NCI-H2227 treated with DMSO at 0.1 percent for 48 hours (cell line): Measurements from ENCODE around the gene MINDY1.

Experiments used
- DNase-seq: peaks from one replicate; lab custom pipeline; 2025; lab: John Stamatoyannopoulos, UW

The MINDY1 gene

DNA sequence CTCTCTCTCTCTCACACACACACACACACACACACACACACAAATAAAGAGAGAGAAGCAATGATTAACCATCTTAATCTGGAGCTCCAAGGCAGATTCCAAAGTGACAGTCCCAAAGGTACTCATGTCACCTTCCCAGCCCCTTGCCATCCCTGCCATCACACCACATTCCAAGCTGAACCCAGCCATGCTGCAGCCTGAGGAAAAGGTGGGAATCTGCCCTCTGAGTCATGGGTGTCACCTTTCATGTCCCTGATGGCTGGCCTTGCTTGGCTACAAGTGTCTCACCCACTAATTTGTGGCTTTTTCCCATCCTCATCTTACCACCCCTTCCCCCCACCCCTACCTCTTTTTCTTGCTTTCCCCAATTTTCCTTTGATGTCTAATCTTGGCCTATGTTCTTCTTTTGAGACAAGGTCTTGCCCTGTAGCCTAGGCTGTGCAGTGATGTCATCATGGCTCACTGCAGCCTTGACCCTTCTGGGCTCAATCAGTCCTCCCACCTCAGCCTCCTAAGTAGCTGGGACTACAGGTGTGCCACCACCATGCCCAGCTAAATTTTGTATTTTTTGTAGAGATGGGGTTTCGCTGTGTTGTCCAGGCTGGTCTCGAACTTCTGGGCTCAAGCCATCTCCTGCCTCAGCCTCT, 21.4 kb downstream of the MINDY1 start:
- no peak for DNase-seq

DNA sequence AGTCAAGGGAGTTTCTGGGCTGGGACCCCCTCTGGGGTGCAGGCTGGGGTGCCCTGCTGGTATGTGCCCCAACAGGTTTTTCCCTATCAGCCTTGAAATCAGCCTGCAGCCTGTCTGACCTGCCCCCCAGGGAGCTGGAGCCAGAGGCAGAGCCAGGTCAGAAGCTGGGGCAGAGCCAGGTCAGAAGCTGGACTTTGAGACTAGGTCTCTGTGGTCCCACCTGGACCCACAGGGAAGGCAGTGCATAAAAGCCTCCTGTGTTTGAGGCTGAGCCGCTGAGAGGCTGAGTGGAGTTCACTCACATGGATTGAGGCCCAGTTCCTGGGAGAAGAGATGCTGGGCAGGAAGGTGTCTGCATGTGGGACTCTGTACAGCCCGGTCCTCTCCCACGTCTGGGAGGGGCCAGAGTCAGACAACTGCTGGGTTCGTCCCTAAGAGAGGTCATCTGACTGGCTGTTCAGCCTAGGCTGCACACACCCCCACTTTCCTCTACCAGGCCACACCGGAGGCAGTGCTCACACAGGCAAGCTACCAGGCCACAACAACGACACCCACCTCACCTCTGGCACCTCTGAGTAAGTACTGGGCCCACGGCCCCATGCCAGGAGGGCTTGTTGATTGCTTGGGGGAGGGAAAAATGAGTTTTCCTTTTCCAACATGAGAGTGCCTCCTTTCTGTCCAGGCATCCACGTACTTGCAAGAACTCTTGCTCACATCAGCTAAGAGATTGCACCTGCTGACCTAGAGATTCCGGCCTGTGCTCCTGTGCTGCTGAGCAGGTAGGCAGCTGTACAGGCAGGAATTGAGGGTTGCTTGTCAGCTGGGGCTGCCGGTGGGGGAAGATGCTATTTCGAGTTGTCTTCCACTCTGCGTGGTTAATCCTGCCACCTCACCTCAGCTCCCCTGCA, 24.6 kb downstream of the MINDY1 start, which contains the start of gene ANXA9:
ANXA9 (plus strand) TSS at position 488 of the 908 bp plus-strand sequence. CDS start 814 bp downstream, outside the sequence.
- DNase-seq: no peak

DNA sequence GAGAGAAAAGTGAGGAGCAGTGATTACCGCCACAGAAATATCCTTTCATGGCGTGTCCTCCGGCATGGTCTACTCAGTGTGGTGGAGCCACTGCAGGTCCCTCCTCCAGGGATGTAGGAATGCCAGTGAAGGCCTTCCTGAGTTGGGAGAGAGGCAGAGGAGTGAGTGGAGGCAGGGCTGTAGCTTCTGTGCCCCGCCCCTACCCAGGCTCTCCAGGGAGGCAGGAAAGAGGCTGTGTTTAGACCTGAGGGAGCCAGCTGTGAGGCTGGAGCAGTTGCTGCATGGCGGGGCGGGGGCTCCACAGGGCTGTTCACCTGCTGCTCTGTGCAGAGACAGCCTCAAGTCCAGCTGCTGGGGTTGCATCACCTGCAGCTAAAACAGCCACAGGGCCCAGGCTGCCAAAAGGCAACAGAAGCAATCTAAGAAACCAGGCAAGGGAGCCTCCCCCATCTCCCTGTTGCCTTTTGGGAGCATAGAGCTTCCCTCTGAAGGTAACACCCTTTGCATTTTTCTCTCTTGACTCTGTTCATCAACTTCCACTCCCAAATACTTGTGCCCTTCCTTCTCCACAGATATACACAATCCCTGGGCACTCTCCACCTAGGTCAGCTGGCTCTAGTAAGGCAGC, 25.4 kb downstream of the MINDY1 start:
- peak; percentile 43 for DNase-seq

GRCh38 chr1:150979092-150980056, 27.3 kb downstream of the MINDY1 start:
- peak; percentile 82 for DNase-seq

GRCh38 chr1:150976879-150977694, 29.6 kb downstream of the MINDY1 start:
- no peak for DNase-seq

DNA sequence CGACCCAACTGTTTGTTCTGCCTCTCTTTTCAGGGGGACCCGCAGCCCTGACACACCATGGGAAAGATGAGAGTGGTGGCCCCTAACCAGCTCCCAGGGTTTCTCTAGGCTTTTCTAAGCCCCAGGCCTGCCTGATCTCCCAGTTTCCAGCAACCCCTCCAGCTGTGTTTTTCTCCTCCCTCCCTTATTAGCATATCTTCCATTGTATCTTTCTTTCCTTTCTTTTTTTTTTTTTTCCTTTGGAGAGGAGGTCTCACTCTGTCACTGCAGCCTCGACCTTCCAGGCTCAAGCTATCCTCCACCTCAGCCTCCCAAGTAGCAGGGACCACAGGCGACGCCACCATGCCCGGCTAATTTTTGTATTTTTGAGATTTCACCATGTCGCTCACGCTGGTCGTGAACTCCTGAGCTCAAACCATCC, 30.3 kb downstream of the MINDY1 start:
- DNase-seq: no peak

DNA sequence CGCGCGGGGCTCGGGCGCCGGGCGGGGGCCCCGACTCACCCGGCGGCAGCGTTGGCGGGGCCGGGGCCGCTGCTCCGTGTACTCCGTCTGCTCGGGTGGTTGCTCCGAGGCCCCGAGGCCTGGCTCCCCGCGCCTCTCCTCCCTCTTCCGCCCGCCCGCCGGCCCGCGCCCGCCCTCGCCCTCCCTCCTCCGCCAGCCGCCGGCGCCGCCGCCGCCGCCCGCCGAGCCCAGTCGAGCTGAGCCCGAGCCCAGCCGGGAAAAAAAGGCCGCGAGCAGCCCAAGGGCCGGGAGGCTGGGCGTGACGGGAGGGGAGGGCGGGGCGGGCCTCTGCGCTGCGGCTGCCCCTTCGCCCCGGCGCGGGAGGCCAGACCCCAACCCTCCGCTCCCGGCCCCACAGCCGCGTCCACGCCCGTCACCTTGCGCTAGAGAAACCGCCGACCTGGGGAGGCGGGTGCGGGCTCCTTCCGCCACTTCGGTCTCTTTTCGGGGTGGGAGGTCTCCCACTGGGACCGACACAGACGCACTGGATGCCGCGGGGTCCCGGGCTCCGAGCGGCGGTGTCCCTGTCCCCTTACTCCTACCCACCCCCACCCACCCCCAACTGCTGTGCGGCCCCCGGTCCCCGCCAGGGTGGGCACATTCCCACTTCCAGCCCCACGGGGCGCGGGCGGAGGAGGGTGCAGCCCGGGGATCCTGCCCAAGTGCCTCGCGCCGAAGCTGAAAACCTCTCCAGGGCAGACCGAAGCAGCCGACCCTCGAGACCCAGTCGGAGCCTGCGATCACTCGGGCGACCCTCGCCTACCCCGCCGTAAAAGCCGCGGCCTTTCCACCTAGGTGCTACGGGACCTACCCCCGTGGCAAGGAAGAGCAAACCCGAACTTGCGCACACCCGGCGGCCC, 31.9 kb downstream of the MINDY1 start, which contains the start of gene CERS2:
CERS2 (minus strand) TSS at position 256 of the 899 bp plus-strand sequence. CDS start 5,745 bp downstream, outside the sequence.
- DNase-seq: peak; percentile 59

DNA sequence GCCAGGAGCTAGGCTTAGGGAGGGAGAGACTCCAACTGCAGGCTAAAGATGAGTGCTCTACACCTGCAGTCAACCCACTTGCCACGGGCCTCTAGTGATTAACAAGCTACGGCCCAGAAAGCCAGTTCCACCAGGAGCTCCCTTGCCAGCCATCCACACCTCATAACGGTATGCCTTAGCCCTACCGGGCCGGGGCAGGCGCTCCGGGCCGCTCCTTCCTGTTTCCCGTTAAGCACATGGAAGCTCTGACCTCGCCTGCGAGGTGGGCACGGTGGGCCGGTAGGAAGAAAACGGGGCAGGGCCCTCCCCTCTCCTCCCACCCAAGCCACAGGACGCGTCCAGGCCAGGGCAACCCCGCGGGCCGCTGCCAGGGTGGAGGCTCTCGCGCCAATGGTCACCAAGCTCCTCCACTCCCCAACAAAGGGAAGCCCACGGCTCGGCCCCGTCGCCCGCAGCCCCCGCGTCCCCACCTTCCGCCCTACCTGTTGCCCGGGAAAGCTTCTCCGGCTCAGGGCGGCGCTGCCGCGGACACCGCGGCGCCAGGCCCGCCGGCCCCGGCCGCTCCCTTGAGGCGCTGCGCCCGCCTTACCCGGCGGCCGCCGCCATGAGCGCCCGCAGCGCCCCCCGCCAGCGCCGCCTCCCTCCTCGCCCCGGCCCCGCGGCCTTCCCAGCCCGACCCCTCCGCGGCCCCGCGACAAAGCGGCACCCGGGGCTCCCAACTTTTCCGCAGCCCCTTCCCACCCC, 32.7 kb downstream of the MINDY1 start:
- no peak for DNase-seq

GRCh38 chr1:150973258-150973835, 33.4 kb downstream of the MINDY1 start:
- no peak for DNase-seq

- no peak for DNase-seq
These were observed 34.2 kb downstream of the MINDY1 start for GRCh38 chr1:150972417-150972940.

GRCh38 chr1:150971583-150972416, 34.9 kb downstream of the MINDY1 start:
- no peak for DNase-seq

- DNase-seq: no peak
These were observed 35.7 kb downstream of the MINDY1 start for GRCh38 chr1:150970808-150971582.

- no peak for DNase-seq
These were observed 37.1 kb downstream of the MINDY1 start for GRCh38 chr1:150969626-150970025.

GRCh38 chr1:150968491-150968890, 38.2 kb downstream of the MINDY1 start:
- DNase-seq: no peak

DNA sequence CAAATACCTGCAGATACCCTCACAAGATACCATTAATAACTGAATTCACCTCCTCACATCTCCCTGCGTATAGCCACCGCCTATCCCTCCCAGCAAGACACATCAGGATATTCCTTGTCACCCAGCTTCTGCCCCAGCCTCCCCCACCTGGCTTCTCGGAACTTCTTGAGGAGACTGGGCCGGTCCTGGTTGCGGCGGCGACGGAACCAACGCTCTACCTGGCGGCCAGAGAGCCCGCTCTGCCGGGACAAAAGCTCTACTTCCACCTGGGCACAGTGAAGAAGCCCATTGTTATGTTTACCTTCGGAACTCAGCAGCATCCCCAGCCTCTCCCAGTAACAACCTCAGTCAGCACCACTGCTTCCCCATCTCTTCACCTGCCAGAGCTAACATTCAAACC, 38.8 kb downstream of the MINDY1 start:
- no peak for DNase-seq

GRCh38 chr1:150966011-150966410, 40.7 kb downstream of the MINDY1 start:
- DNase-seq: no peak
